Activated CD4-positive, alpha-beta T cell treated with anti-CD3 and anti-CD28 coated beads for 36 hours (primary cell): ENCODE data around the gene PRKCE. TPM values are rescaled to one million over a fixed set of nuclear protein-coding genes. Genes with fewer than 3 reads are reported as not detected.

Experiments
- ATAC-seq: fragments of 200-7000 bp; cut with Tn5 transposase; one replicate; pipeline ENCODE4 v1.10.0; 2021; ENCODE audit warnings: mild to moderate bottlenecking, moderate library complexity
- CTCF ChIA-PET: fragments of 350-600 bp; sonication (Branson Sonifier 250); formaldehyde crosslinking; loops from one replicate; lab custom pipeline; 2021; ENCODE audit warnings: antibody characterized with exemption; lab: Charles Lee
- POLR2A ChIA-PET: fragments of 350-600 bp; sonication (Branson Sonifier 250); formaldehyde crosslinking; loops from one replicate; lab custom pipeline; 2021; ENCODE audit warnings: antibody characterized with exemption, inconsistent platforms; lab: Charles Lee
- DNase-seq: peaks from one replicate; pipeline ENCODE4 v3.0.0-alpha.2; 2020
- H3K27ac Mint-ChIP-seq: one replicate; pipeline ENCODE4 v1.8.0; 2021; ENCODE audit warnings: mixed read lengths
- H3K27me3 Mint-ChIP-seq: one replicate; pipeline ENCODE4 v1.8.0; 2021; ENCODE audit warnings: mixed read lengths
- H3K36me3 Mint-ChIP-seq: one replicate; pipeline ENCODE4 v1.8.0; 2021; ENCODE audit warnings: low read depth, mixed read lengths
- H3K4me1 Mint-ChIP-seq: one replicate; pipeline ENCODE4 v1.8.0; 2021; ENCODE audit warnings: mixed read lengths
- H3K4me3 Mint-ChIP-seq: one replicate; pipeline ENCODE4 v1.8.0; 2021; ENCODE audit warnings: mild to moderate bottlenecking, moderate library complexity, mixed read lengths
- H3K9me3 Mint-ChIP-seq: one replicate; pipeline ENCODE4 v1.8.0; 2021; ENCODE audit warnings: low read depth, mixed read lengths
- intact Hi-C, 2 experiments: fragments of 100-400 bp; cut with DNase I in 1 of 2; cut with micrococcal nuclease in 1 of 2; formaldehyde crosslinking; loops; one replicate each; pipeline versions ENCODE4 v1.14.2 to v1.15.1; 2022 to 2024; cut with DNase I, micrococcal nuclease
- total RNA-seq, 2 experiments: library from RNA; stranded (reverse); gene quantifications; one replicate each; pipeline ENCODE4 v1.2.3, GENCODE V29; 2021

The PRKCE gene
- total RNA-seq, result 10 to 100 TPM in 1 of 2 experiments, 1 to 10 TPM in 1; 9.0 to 13.2 TPM

- Mint-ChIP-seq H3K27me3 (peaks cover 6% of the 10 kb centered on the region), H3K9me3 (no peaks in the 10 kb centered on the region), H3K27ac (peak within 1 kb of the TSS; percentile 96), H3K4me3 (peak within 1 kb of the TSS; percentile 87), H3K36me3 (peaks cover 7% of the 10 kb centered on the region), H3K4me1 (peaks cover 27% of the 10 kb centered on the region)
- POLR2A ChIA-PET, result no interaction called here
- CTCF ChIA-PET, result interaction anchor here (1.6 to 7.7 kb wide), 2 partner anchors 127 to 128 kb away, joined by 7 to 63 read pairs; no protein-coding TSS in a partner anchor
- ATAC-seq, result peak; percentile 27
- intact Hi-C loops, result loop anchor here (1.0 to 10.0 kb wide), 7 partner anchors 40 to 1291 kb away; partner anchors contain the start of genes SRBD1 (in 2 of the 2), CAMKMT (in 1 of the 2), EPAS1 (in 1 of the 2) and MCFD2 (in 1 of the 2)
- DNase-seq, result peak; percentile 72
Observed at GRCh38 chr2:45651415-45652089, at the start of gene PRKCE. Gene PRKCE (plus strand): TSS chr2:45651675.

GRCh38 chr2:45602624-45603023 is 48.9 kb upstream of the PRKCE start:
- CTCF ChIA-PET, result interaction anchor here (0.6 to 1.1 kb wide), 4 partner anchors 10 to 303 kb away, joined by 3 to 4 read pairs (median 3); no protein-coding TSS in a partner anchor
- intact Hi-C loops, result loop anchor here in 1 of 2 experiments (2.0 kb wide), 1 partner anchor 18 kb away; no protein-coding TSS in a partner anchor
- Mint-ChIP-seq H3K4me3 (no peak overlapping the region), H3K27ac (no peak overlapping the region), H3K4me1 (no peaks in the 10 kb centered on the region), H3K9me3 (no peaks in the 10 kb centered on the region), H3K36me3 (peaks cover 50% of the 10 kb centered on the region), H3K27me3 (no peaks in the 10 kb centered on the region)
- DNase-seq (no peak), ATAC-seq (no peak)
- POLR2A ChIA-PET, result no interaction called here

GRCh38 chr2:45605116-45605515 is 46.4 kb upstream of the PRKCE start:
- CTCF ChIA-PET, result no interaction called here
- Mint-ChIP-seq H3K4me3 (no peak overlapping the region), H3K4me1 (peaks cover 7% of the 10 kb centered on the region), H3K27me3 (no peaks in the 10 kb centered on the region), H3K9me3 (no peaks in the 10 kb centered on the region), H3K27ac (no peak overlapping the region), H3K36me3 (peaks cover 36% of the 10 kb centered on the region)
- DNase-seq, result no peak
- no peak for ATAC-seq
- intact Hi-C loops, result no loop called here
- POLR2A ChIA-PET, result no interaction called here

- POLR2A ChIA-PET, result no interaction called here
- no peak for DNase-seq
- no peaks in the 10 kb centered on the region for H3K27me3 Mint-ChIP-seq
- CTCF ChIA-PET, result interaction anchor here (0.7 to 1.2 kb wide), 4 partner anchors 11 to 173 kb away, joined by 3 read pairs; no protein-coding TSS in a partner anchor
- H3K36me3 Mint-ChIP-seq, result peaks cover 22% of the 10 kb centered on the region
- no peaks in the 10 kb centered on the region for H3K9me3 Mint-ChIP-seq
- peaks cover 13% of the 10 kb centered on the region for H3K4me1 Mint-ChIP-seq
- intact Hi-C loops, result no loop called here
- no peak overlapping the region for H3K4me3 Mint-ChIP-seq
- H3K27ac Mint-ChIP-seq, result no peak overlapping the region
- ATAC-seq, result no peak
Observed at GRCh38 chr2:45606796-45607195, 44.7 kb upstream of the PRKCE start.

- intact Hi-C loops, result no loop called here
- no peaks in the 10 kb centered on the region for H3K9me3 Mint-ChIP-seq
- peaks cover 19% of the 10 kb centered on the region for H3K4me1 Mint-ChIP-seq
- POLR2A ChIA-PET, result no interaction called here
- ATAC-seq (no peak), DNase-seq (no peak)
- H3K27ac Mint-ChIP-seq, result no peak overlapping the region
- H3K36me3 Mint-ChIP-seq, result peaks cover 18% of the 10 kb centered on the region
- CTCF ChIA-PET, result interaction anchor here (0.6 to 1.2 kb wide), 3 partner anchors 12 to 51 kb away, joined by 3 read pairs; no protein-coding TSS in a partner anchor
- no peaks in the 10 kb centered on the region for H3K27me3 Mint-ChIP-seq
- no peak overlapping the region for H3K4me3 Mint-ChIP-seq
Observed at GRCh38 chr2:45607701-45608100, 43.8 kb upstream of the PRKCE start.

- DNase-seq (peak; percentile 60), ATAC-seq (peak; percentile 67)
- Mint-ChIP-seq H3K4me1 (peaks cover 19% of the 10 kb centered on the region), H3K27ac (peak overlapping the region; percentile 94), H3K9me3 (no peaks in the 10 kb centered on the region), H3K27me3 (no peaks in the 10 kb centered on the region), H3K4me3 (peak overlapping the region; percentile 93), H3K36me3 (no peaks in the 10 kb centered on the region)
- ChIA-PET POLR2A (interaction anchor here (0.6 to 0.7 kb wide), 4 partner anchors 42 to 320 kb away, joined by 3 read pairs; no protein-coding TSS in a partner anchor), CTCF (interaction anchor here (1.0 to 1.4 kb wide), 3 partner anchors 25 to 70 kb away, joined by 3 to 7 read pairs (median 3); no protein-coding TSS in a partner anchor)
- intact Hi-C loops, result loop anchor here (1.0 to 5.0 kb wide), 8 partner anchors 40 to 1792 kb away; partner anchors contain the start of genes PRKCE (in 2 of the 2), CAMKMT (in 1 of the 2), MSH2 (in 1 of the 2) and PPM1B (in 1 of the 2)
Observed at GRCh38 chr2:45610281-45611019, 41.0 kb upstream of the PRKCE start.

DNA sequence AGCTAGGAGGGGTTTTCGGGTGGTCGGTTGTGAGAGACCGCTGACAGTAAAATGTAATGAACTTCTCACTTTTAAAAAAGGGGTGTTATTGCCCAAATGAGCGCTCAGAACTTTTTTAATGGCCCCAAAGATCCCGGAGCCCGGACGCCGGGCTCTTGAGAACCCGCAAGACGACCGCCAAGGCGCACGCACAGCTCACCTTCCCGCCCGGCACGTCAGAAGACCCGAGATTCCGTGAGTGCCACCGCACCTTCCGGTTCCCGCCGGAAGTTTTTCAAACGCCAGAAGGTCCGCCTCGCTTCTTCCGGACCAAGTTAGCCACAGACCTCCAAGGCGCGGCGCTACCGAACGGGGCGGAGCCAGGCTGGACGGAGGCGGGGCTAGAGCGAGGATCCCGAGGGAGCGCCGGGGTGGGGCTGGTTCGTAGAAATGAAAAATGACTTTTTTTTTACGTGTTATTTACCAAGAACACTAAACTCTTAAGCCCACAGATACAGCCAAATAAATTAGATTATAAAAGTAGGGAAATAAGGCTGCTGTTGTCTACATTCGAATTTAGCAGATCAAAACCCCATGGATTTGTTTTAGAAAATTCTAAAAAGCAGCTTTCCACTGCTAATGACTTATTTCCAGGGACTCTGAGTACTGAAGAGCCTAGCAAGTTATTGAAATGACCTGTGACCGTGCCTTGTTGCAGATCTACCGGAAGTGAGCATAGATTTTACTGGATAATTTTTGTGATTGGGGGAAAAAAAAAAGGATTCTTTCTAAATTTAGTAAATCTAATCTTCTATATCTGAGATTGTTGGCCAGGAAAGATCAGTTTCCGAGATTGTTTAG is 40.2 kb upstream of the PRKCE start, which contains the start of gene SRBD1:
SRBD1 (minus strand) TSS at position 248 of the 840 bp plus-strand sequence. CDS start 5,826 bp downstream, outside the sequence.
- no peaks in the 10 kb centered on the region for H3K9me3 Mint-ChIP-seq
- no peaks in the 10 kb centered on the region for H3K36me3 Mint-ChIP-seq
- ChIA-PET POLR2A (interaction anchor here (0.6 to 0.7 kb wide), 4 partner anchors 43 to 321 kb away, joined by 3 read pairs; no protein-coding TSS in a partner anchor), CTCF (interaction anchor here (1.0 to 1.4 kb wide), 2 partner anchors 26 to 71 kb away, joined by 3 to 7 read pairs; no protein-coding TSS in a partner anchor)
- DNase-seq, result peak; percentile 96
- peak within 1 kb of the TSS; percentile 94 for H3K27ac Mint-ChIP-seq
- peak; percentile 97 for ATAC-seq
- H3K27me3 Mint-ChIP-seq, result no peaks in the 10 kb centered on the region
- intact Hi-C loops, result loop anchor here (1.0 to 5.0 kb wide), 7 partner anchors 40 to 1791 kb away; partner anchors contain the start of genes PRKCE (in 2 of the 2), CAMKMT (in 1 of the 2), MSH2 (in 1 of the 2) and PPM1B (in 1 of the 2)
- H3K4me1 Mint-ChIP-seq, result peaks cover 19% of the 10 kb centered on the region
- peak within 1 kb of the TSS; percentile 93 for H3K4me3 Mint-ChIP-seq

DNA sequence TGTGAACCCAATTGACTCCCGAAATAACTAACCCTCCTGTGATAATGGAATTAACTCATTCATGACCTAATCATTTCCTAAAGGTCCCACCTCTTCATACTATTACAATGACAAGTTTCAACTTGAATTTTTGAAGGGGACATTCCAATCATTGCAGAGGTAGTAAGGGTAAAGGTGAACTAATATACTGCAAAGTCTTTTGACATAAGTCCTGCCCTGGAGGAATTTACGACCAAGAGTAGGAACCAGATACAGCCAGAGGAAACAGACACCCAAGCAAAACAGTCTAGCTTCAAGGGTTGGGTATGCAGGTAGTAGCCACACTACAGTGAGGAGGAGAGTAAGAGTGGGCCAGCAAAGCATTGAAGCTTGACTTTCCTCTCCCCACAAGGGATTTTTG is 39.2 kb upstream of the PRKCE start:
- ATAC-seq, result no peak
- no peaks in the 10 kb centered on the region for H3K9me3 Mint-ChIP-seq
- H3K4me1 Mint-ChIP-seq, result peaks cover 19% of the 10 kb centered on the region
- H3K36me3 Mint-ChIP-seq, result no peaks in the 10 kb centered on the region
- POLR2A ChIA-PET, result no interaction called here
- no peaks in the 10 kb centered on the region for H3K27me3 Mint-ChIP-seq
- peak overlapping the region; percentile 2 for H3K4me3 Mint-ChIP-seq
- no peak for DNase-seq
- peak overlapping the region; percentile 25 for H3K27ac Mint-ChIP-seq
- CTCF ChIA-PET, result no interaction called here
- intact Hi-C loops, result loop anchor here in 1 of 2 experiments (5.0 kb wide), 1 partner anchor 1790 kb away; the partner anchor contains the start of gene MSH2

DNA sequence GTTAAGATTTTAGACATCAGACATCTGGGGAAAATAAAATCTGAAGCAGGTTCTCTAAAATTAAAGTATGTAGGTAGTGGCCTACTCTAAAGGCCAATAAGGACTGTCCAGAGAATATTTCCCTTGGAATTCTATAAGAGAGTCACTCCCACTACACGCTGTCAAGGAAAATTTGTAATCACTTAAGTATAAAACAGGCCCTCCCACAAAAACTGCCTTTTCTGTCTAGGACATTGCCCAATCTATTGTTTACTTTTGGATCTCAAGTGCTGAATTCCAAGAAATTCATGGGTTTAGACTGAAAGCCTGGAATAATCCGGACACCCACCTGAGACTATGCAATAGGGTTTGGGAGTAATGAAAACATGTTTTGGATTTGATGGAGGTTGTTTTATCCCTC is 38.7 kb upstream of the PRKCE start:
- ATAC-seq (no peak), DNase-seq (no peak)
- H3K4me3 Mint-ChIP-seq, result no peak overlapping the region
- H3K4me1 Mint-ChIP-seq, result peaks cover 19% of the 10 kb centered on the region
- ChIA-PET CTCF (interaction anchor here (0.7 to 0.9 kb wide), 2 partner anchors 40 to 166 kb away, joined by 3 read pairs; no protein-coding TSS in a partner anchor), POLR2A (no interaction called here)
- intact Hi-C loops, result loop anchor here in 1 of 2 experiments (5.0 kb wide), 1 partner anchor 1790 kb away; the partner anchor contains the start of gene MSH2
- no peaks in the 10 kb centered on the region for H3K27me3 Mint-ChIP-seq
- no peaks in the 10 kb centered on the region for H3K36me3 Mint-ChIP-seq
- H3K27ac Mint-ChIP-seq, result no peak overlapping the region
- no peaks in the 10 kb centered on the region for H3K9me3 Mint-ChIP-seq

- ChIA-PET POLR2A (no interaction called here), CTCF (interaction anchor here (0.6 to 1.2 kb wide), 2 partner anchors 27 to 30 kb away, joined by 4 to 5 read pairs; no protein-coding TSS in a partner anchor)
- peaks cover 16% of the 10 kb centered on the region for H3K4me1 Mint-ChIP-seq
- no peaks in the 10 kb centered on the region for H3K27me3 Mint-ChIP-seq
- no peaks in the 10 kb centered on the region for H3K36me3 Mint-ChIP-seq
- H3K9me3 Mint-ChIP-seq, result no peaks in the 10 kb centered on the region
- intact Hi-C loops, result loop anchor here in 1 of 2 experiments (5.0 kb wide), 1 partner anchor 1788 kb away; the partner anchor contains the start of gene MSH2
- no peak for ATAC-seq
- no peak for DNase-seq
- no peak overlapping the region for H3K4me3 Mint-ChIP-seq
- no peak overlapping the region for H3K27ac Mint-ChIP-seq
Observed at GRCh38 chr2:45614330-45614729, 37.1 kb upstream of the PRKCE start.
